Measurements from ENCODE around the gene CDC42BPB.

The CDC42BPB gene

GRCh38 chr14:103057372-103058163, at the start of gene CDC42BPB:
Gene CDC42BPB (minus strand): TSS chr14:103057549. CDS start chr14:103057173, 376 bp downstream.
- DNase-seq: peak; percentile 84

GRCh38 chr14:103105580-103106150, 48.3 kb upstream of the CDC42BPB start:
- peak; percentile 90 for DNase-seq

DNA sequence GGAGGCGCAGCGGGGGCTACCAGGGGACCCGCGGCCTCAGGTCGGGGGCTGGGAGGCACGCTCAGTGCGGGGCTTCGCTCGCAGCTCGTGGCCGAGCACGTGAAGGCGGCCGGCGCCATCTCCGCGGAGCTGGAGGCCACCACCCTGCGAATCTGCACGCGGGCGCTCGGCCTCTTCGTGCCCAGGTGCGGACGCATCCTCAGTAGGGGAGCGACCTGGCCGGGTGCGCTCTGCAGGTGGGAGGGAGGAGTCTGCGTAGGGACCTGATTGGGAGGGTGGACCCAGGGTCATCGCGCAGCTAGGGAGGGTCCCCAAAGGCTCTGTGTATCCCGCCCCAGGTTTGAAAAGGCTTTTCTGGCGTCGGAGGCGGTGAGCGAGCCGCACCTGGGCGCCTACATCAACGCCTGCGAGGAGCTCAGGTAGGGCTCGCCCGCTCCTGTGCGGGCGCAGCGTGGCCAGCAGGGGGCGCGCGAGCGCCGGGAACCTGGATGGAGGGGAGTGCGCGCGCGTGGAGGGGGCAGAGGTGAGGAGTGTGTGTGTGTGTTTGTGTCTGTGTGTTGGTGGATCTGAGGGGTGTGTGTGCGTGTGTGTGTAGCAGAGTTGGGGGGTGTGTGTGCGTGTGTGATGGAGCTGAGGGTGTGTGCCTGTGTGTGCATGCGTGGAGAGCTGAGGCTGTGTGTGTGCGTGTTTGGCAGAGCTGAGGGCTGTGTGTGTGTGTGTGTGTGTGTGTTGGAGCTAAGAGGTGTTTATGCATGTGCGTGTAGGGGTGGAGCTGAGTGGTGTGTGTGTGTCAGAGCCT, 47.5 kb upstream of the CDC42BPB start:
- DNase-seq: peak; percentile 87

DNA sequence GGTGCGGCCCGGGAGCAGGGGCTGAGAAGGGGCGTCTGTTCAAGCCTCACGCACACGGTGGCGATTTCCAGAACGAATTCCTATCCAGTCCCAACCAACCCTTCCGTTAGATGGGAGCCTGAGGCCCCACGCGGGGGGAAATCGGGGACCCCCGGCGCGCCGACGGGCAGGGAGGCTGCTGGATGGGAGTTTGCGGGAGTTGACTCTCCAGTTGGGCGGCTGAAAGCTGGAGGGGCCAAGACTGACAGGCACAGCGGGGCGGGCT, 47.0 kb upstream of the CDC42BPB start:
- no peak for DNase-seq

DNA sequence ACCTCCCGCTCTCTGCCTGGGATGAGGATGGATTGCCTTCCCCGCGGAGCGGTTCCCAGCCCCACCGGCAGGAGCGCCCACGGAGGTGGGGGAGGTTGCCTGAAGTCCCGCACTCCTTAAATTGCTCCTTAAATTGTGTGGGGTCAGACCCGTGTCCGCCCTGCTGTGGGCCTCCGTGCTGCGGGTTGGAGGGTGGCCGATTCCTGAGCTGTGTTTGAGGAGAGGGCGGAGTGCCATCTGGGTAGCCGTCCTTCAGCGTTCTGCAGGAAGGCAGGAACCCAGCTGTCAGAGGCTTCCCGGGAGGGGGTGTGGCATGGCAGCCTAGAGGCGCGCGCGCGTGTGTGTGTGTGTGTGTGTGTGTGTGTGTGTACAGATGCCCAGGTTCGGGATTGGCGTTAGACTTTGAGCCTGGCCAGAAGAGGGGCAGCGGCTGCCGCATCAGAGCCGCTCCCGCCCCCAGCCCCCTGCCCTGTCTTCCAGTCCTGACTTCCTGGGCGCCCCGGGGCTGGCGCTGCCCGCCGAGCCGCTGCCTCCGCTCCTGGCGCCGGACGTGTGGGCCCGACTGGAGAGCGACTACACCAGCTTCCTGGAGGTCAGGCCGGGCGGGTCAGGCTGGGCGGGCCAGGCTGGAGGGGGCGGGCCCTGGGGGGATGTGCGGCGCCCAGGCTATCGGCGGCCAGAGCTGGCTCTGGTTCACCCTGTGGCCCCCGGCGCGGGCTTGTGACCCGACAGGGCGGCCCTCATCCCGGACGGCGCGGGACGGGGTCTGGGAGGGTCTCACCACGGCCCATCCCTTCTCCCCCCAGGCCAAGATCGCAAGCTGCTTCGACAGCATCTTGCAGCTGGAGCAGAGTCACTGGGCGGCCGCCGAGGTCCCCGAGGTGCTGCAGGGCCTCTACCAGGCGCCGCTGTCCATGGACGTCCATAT, 46.4 kb upstream of the CDC42BPB start:
- DNase-seq: peak; percentile 90

GRCh38 chr14:103102689-103103260, 45.4 kb upstream of the CDC42BPB start:
- no peak for DNase-seq

GRCh38 chr14:103101963-103102688, 44.8 kb upstream of the CDC42BPB start:
- DNase-seq: no peak

DNA sequence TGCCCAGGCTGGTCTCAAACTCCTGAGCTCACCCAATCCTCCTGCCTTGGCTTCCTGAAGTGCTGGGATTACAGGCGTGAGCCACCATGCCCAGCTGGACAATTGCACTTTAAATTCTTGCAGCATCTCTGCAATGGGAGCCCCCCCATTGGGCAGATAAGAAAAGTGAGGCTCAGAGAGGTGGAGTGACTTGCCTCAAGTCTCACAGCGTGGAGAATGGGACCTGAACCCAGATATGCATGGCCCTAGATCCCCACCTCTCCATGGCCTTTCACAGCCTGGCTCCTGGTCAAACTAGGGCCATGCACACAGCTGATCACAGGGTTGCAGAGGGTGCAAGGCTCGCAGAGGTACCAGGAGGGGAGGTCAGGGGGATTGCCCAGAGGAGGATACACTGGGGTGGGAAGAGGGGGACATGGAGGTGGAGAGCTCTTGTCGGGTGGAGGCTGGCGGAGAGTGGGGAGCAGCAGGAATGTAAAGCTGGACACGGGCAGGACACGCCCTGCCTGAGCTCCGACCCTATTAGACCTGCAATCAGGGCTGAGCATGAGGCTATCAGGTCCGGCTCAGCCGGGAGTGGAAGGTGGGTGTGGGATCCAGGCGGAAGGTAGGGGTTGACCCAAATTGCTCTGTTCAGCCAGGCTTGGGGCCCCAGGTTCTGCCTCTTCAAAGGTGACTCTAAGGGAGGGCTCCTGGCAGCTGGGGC, 44.1 kb upstream of the CDC42BPB start:
- no peak for DNase-seq

GRCh38 chr14:103100281-103101121, 43.2 kb upstream of the CDC42BPB start:
- DNase-seq: peak; percentile 87

GRCh38 chr14:103099733-103100280, 42.5 kb upstream of the CDC42BPB start:
- peak; percentile 56 for DNase-seq

- no peak for DNase-seq
These were observed 41.9 kb upstream of the CDC42BPB start for GRCh38 chr14:103099081-103099732.

DNA sequence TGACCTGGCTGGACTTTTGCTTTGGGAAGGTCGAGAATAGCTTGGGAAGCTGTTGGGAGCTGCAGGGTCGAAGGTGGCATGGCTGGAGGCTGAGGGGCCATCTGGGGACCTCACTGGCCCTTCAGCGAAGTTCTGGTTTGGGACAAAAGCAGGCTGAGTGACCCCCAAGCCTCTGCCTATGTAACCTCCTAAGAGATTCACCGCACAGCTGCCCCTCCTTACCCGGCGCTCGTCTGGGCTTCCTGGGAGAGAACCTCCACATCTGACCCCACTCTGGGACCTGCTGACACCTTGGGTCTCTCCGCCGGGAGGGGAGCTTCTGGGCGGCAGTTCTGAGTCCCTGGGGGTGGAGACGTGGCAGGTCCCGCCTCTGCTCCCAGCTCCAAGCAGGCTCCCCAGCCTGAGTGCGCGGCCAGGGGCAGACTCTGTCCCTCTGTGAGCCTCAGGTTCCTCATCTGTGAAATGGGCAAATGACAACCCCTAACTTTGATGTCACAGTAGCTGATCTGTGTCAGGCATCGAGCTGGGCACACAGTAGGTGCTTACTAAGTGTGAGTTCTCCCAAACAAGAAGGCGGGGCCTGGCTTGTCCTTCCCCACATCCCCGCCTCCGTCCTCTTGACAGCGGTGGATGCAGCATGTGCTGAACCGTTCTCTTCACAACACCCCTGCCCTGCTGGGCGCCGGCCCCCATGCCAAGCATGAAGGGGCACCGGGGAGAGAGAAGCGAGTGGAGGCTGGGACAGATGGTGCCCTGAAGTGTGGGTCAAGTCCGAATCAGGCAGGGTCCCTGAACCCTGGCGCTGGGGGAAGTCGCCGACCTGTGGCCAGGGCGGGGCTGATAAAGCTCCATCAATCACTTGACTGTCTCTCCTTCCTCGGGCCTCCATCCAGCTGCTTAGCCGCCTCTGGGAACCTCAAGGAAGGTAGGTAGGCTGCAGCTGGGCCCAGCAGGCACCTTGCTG, 40.9 kb upstream of the CDC42BPB start:
- no peak for DNase-seq

DNA sequence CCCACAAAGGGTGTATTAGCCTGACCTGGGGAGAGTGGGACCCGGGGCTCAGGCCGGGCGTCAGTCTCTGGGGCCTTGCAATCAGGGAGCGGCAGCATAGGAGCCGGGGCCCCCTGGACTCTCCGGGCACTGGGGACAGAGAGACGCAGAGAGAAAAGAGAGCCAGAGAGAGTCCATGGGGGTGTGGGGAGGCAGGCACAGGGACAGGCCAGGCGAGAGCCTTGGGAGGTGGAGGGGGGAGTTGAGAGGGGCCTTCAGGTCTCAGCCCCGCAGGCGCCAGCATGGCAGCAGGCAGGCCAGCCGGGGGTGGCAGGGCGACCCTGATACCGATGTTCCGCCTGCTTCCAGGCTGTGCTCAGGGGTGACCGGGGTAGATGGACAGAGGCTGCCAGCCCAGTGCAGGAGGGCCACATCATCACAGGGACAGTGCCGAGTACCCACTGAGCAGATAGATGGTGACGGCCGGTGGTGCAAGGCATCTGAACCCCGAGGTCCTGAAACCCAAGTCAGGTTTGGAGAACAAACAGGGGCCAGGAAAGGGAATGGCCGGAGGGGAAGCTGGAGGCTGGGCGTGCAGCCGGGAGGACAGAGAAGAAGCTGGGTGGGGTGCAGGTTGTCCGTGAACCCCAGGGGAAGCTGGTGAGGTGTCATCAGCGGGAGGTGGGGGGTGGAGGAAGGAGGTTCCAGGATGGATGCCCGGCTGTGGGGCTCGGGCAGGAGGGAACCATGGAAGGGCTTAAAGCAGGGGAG, 40.1 kb upstream of the CDC42BPB start:
- no peak for DNase-seq

- DNase-seq: no peak
These were observed 39.0 kb upstream of the CDC42BPB start for GRCh38 chr14:103096387-103096786.

DNA sequence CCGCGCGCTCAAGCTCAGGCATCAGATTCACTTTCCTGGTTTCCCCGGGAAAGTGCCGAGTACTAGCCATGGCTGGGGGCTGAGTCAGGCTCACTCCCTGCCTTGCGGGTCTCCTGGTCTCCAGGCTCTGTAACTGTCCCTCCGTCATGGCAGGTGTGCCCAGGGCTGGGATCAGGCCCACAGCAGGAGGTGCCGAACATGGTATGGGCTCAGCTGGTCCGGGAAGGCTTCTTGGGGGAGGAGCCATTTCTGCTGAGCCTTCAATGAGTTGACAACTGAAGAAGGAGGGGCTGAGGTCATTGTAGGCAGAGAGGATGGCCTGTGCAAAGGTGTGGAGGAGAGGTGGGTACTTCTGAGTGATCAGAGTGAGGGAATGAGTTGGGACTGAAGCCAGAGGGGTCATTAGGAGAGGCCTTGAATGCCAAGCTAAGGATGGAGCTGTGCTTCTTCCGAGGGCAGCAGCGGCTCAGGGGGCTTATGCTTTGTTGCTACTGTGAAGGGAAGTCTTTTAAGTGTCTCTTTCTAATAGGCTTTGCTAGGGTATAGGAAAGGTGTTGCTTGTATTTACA, 37.9 kb upstream of the CDC42BPB start:
- no peak for DNase-seq

- no peak for DNase-seq
These were observed 37.3 kb upstream of the CDC42BPB start, which contains the start of gene EXOC3L4 for GRCh38 chr14:103094406-103095209. Gene EXOC3L4 (plus strand): TSS chr14:103094725. CDS start chr14:103100220, 5,495 bp downstream.

Measured in RPMI8226 (cell line).